Esophagus squamous epithelium (tissue), 4 donors: ENCODE data around the gene LOXL1.

ENCODE experiments used
- CTCF ChIP-seq, 6 experiments: fragments of 450-650 bp in 4 of 6; fragments of 200-600 bp in 2 of 6; sonication (generic) in 2 of 6; IDR thresholded peaks; one replicate each; pipeline ENCODE4 v1.5.1; 2016 to 2019; ENCODE audit warnings: antibody characterized with exemption in 6 of 6, mild to moderate bottlenecking in 4 of 6, moderate library complexity in 4 of 6
- POLR2A ChIP-seq, 4 donors: fragments of 450-650 bp; IDR thresholded peaks; one replicate each; pipeline ENCODE4 v1.6.1; 2017; ENCODE audit warnings: antibody characterized with exemption in 4 of 4, mild to moderate bottlenecking in 4 of 4, moderate library complexity in 3 of 4

- TF ChIP-seq CTCF (IDR thresholded peaks at IDR 0.05) (no peak), POLR2A (IDR thresholded peaks at IDR 0.05) (no peak)
Observed at GRCh38 chr15:73955861-73956742, 29.8 kb downstream of the LOXL1 start.
